ENCODE data around the gene GTPBP3.
A peak's percentile ranks its signal among the peaks of the same experiment; 100 is the strongest.

GTPBP3 gene

DNA sequence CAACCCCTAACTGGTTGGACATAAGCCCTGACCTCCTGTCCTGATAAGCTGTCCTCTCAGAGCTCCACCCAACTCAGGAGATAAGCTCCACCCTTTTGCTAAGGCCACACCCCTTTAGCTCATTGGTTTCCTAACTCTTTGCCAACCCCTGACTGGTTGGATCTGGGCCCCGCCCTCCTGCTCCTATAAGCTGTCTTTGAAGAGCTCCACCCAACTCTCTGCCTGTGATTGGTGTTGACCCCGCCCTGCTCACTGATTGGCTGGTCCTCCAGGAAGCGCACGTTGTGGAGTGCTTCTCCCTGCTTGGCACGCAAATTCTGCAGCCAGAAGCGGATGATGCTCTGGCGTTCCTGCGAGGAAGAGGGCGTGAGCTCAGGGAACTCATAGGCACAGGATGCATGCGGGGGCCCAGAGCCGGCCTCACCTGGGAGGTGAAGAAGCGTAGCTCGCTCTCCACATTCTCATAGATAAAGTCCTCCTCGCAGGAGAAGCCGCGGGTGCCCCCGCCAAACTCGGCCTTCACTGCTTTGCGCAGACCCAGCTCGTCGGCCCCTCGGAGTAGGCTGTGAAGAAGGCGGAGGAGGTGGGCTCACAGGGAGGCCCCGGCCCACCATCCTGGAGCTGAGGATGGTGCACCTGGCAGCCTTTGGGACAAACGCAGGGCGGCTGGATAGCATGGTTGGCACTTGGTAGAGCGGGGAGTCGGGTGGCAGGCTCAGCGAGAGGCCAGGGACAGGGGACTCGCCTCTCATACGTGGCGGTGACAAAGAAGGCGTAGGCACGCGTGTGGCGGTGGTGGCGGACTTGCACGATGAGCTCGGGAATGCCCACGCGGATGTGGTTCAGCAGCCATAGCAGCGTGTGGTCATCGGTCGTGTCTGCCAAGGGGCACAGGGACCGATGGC, 4.4 kb upstream of the GTPBP3 start:
- H2AFZ ChIP-seq (ENCODE audit: low read depth, low read length): no peak overlapping the region
- H3K79me2 ChIP-seq (ENCODE audit: insufficient read depth, low read length): peaks cover 7% of the 10 kb centered on the region
- H4K20me1 ChIP-seq (ENCODE audit: insufficient read depth, low read length): peaks cover 4% of the 10 kb centered on the region; the same call in 1 of the 2 replicates
- ATAC-seq (ENCODE audit: insufficient read depth, low read depth) (no peak), DNase-seq (peak; percentile 76)
- no peak overlapping the region for H3K27ac ChIP-seq (ENCODE audit: low read length)
- no peaks in the 10 kb centered on the region for H3K27me3 ChIP-seq (ENCODE audit: insufficient read depth, low read length, poor library complexity)
- no peaks in the 10 kb centered on the region for H3K9me3 ChIP-seq (ENCODE audit: insufficient read depth, low read length, severe bottlenecking)
- H3K4me2 ChIP-seq (ENCODE audit: insufficient read depth, low read length): peak overlapping the region; percentile 33; the same call in 1 of the 2 replicates
- peaks cover 42% of the 10 kb centered on the region for H3K4me1 ChIP-seq (ENCODE audit: insufficient read depth, low read length)
- no peak for TF ChIP-seq EZH2 (IDR thresholded peaks at IDR 0.05; ENCODE audit: borderline replicate concordance, low read depth, low read length, severe bottlenecking)
- TF ChIP-seq, protein P1, sequence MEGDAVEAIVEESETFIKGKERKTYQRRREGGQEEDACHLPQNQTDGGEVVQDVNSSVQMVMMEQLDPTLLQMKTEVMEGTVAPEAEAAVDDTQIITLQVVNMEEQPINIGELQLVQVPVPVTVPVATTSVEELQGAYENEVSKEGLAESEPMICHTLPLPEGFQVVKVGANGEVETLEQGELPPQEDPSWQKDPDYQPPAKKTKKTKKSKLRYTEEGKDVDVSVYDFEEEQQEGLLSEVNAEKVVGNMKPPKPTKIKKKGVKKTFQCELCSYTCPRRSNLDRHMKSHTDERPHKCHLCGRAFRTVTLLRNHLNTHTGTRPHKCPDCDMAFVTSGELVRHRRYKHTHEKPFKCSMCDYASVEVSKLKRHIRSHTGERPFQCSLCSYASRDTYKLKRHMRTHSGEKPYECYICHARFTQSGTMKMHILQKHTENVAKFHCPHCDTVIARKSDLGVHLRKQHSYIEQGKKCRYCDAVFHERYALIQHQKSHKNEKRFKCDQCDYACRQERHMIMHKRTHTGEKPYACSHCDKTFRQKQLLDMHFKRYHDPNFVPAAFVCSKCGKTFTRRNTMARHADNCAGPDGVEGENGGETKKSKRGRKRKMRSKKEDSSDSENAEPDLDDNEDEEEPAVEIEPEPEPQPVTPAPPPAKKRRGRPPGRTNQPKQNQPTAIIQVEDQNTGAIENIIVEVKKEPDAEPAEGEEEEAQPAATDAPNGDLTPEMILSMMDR (IDR thresholded peaks at IDR 0.05; ENCODE audit: borderline replicate concordance, extremely low read depth, low read length, poor library complexity, severe bottlenecking): no peak
- H3K36me3 ChIP-seq (ENCODE audit: insufficient read depth, low read length): peaks cover 7% of the 10 kb centered on the region
- 0 out of 4 replicates have a peak overlapping the region, but pooled peaks of 1 of the 2 experiments have one; percentile 4 for H3K4me3 ChIP-seq (ENCODE audit: low read depth in 1 of 2, low read length in 2 of 2)
- H3K9ac ChIP-seq (ENCODE audit: low read depth, low read length): no peak overlapping the region

DNA sequence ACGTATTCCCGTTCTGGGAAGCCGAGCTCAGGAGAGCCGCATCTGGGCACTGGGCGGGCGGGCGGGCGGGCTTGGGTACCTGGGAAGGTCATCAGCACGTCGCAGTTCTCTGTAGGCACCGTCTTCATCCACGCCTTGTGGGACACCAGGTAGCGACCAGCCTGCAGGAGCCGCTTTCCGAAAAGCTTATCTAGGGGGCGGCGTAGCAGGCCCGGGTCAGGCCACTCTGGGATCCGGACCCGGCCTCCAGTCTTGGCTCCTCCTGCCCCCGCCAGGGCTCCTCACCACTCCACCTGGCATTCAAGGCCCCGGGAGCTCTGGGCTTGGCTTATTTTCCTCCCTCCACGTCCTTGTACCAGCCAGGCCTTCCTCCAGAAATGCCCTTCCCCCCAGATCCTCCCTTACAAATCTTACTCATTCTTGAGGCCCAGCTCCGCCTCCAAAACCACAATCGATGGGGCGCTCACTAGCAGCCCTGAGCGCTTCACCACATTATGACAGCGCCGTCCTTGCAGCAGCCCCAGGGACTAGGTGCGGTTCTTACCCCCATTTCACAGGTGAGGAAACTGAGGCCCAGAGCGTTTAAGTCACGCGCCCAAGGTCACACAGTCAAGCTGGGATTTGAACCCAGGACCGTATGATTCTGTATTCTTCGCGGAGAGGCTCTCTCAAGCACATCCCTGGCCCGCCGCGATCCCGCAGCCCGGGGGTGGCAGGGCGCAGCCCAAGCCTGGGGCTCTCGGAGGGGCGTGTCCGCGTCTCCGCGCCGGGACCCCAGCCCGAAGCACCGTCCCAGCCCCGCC, 3.5 kb upstream of the GTPBP3 start:
- Histone ChIP-seq H3K27ac (ENCODE audit: low read length) (peak overlapping the region; percentile 59), H2AFZ (ENCODE audit: low read depth, low read length) (peak overlapping the region; percentile 76), H3K4me1 (ENCODE audit: insufficient read depth, low read length) (peaks cover 50% of the 10 kb centered on the region), H4K20me1 (ENCODE audit: insufficient read depth, low read length) (peaks cover 9% of the 10 kb centered on the region), H3K4me2 (ENCODE audit: insufficient read depth, low read length) (peak overlapping the region; percentile 99), H3K36me3 (ENCODE audit: insufficient read depth, low read length) (peaks cover 11% of the 10 kb centered on the region), H3K79me2 (ENCODE audit: insufficient read depth, low read length) (peaks cover 16% of the 10 kb centered on the region), H3K9me3 (ENCODE audit: insufficient read depth, low read length, severe bottlenecking) (no peaks in the 10 kb centered on the region), H3K4me3 (ENCODE audit: low read depth in 1 of 2, low read length in 2 of 2) (peak overlapping the region; percentile 49 to 75), H3K9ac (ENCODE audit: low read depth, low read length) (peak overlapping the region; percentile 77), H3K27me3 (ENCODE audit: insufficient read depth, low read length, poor library complexity) (no peaks in the 10 kb centered on the region)
- DNase-seq (peak; percentile 85), ATAC-seq (ENCODE audit: insufficient read depth, low read depth) (peak; percentile 38)
- TF ChIP-seq, protein P1 (IDR thresholded peaks at IDR 0.05; ENCODE audit: borderline replicate concordance, extremely low read depth, low read length, poor library complexity, severe bottlenecking): no peak
- TF ChIP-seq EZH2 (IDR thresholded peaks at IDR 0.05; ENCODE audit: borderline replicate concordance, low read depth, low read length, severe bottlenecking): no peak

DNA sequence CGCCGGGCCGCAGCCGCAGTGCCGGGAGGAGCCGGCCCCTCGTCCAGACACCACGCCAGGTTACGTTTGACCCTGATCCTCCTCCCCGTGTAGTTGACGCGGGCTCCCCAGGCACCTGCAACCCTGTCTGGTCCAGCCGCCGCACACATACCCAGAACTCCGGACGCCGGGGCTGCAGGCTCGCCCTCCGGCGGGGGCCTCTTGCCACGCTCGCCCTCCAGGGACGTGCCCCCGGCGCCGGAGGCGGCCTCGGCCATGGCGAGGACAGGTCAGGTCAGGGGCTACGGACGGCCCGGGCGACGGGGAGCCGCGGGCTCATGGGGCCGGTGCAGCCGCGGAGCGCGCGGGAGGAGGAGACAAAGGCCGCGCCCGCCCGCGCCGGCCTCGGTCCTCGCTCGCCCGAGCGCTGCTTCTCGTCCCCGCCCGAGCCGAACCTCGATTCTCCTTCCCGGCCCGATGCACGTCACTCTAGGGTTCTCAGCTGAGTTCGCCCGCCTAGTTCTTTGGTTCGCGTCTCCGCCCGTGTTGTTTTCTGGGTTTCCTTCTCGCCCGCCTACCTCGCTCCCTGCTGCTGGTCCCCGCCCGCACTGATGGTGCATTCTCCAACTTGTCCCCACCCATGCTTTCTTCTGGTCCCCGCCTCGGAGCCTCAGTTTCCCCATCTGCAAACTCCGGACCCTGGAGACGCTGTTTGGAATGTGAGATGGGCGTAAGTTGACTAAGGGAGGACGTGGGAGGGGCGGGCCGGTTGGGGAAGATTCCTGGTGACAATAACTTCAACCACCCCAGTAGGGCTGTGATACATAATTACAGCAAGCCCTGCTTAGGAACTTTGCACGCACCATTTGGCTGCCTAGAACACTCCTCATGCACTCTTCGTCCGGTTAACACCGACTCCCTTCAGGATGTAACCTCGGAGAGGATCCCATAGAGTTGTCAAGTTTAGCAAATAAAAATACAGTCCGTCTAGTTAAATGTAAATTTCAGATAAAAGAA, 2.6 kb upstream of the GTPBP3 start, which contains the start of gene ANO8:
Gene ANO8 (minus strand): TSS at position 442 of the 996 bp plus-strand sequence. CDS start 185 bp downstream, at position 257.
- Histone ChIP-seq H3K4me3 (ENCODE audit: low read depth in 1 of 2, low read length in 2 of 2) (peak within 1 kb of the TSS; percentile 49 to 99), H3K4me1 (ENCODE audit: insufficient read depth, low read length) (peaks cover 56% of the 10 kb centered on the region), H3K27me3 (ENCODE audit: insufficient read depth, low read length, poor library complexity) (no peaks in the 10 kb centered on the region), H3K9me3 (ENCODE audit: insufficient read depth, low read length, severe bottlenecking) (no peaks in the 10 kb centered on the region), H4K20me1 (ENCODE audit: insufficient read depth, low read length) (peaks cover 9% of the 10 kb centered on the region), H3K9ac (ENCODE audit: low read depth, low read length) (peak within 1 kb of the TSS; percentile 77), H3K36me3 (ENCODE audit: insufficient read depth, low read length) (peaks cover 17% of the 10 kb centered on the region), H3K79me2 (ENCODE audit: insufficient read depth, low read length) (peaks cover 18% of the 10 kb centered on the region), H3K4me2 (ENCODE audit: insufficient read depth, low read length) (peak within 1 kb of the TSS; percentile 99), H3K27ac (ENCODE audit: low read length) (peak within 1 kb of the TSS; percentile 59), H2AFZ (ENCODE audit: low read depth, low read length) (peak within 1 kb of the TSS; percentile 76)
- no peak for TF ChIP-seq EZH2 (IDR thresholded peaks at IDR 0.05; ENCODE audit: borderline replicate concordance, low read depth, low read length, severe bottlenecking)
- TF ChIP-seq, protein P1 (IDR thresholded peaks at IDR 0.05; ENCODE audit: borderline replicate concordance, extremely low read depth, low read length, poor library complexity, severe bottlenecking): no peak
- ATAC-seq (ENCODE audit: insufficient read depth, low read depth): peak; percentile 63
- peak; percentile 99 for DNase-seq

Measured in DND-41 (cell line).